Lung microvascular endothelial cell (primary cell): ENCODE data around the gene MAGEL2. TPM values are rescaled to one million over a fixed set of nuclear protein-coding genes. Genes with fewer than 3 reads are reported as not detected.
"Not testable (repeated sequence)": the region's sequence is repeated elsewhere in the genome, so short reads cannot be mapped to it uniquely, and the experiment has no call there.

Experiments
- DNase-seq, 2 donors: peaks; one replicate each; pipeline versions ENCODE4 v3.0.0 to v3.0.0-alpha.2; 2010; ENCODE audit warnings: low read depth in 2 of 2
- total RNA-seq: library from RNA; depleted of rRNA; stranded (reverse); fragments of >200 nt; gene quantifications from 2 replicates; pipeline ENCODE4 v1.2.1, GENCODE V29; 2014

MAGEL2 gene
- total RNA-seq, 1 donor from 2014 or later: not detected

GRCh38 chr15:23616536-23616935 is 31.1 kb downstream of the MAGEL2 start:
- DNase-seq: no peak

DNA sequence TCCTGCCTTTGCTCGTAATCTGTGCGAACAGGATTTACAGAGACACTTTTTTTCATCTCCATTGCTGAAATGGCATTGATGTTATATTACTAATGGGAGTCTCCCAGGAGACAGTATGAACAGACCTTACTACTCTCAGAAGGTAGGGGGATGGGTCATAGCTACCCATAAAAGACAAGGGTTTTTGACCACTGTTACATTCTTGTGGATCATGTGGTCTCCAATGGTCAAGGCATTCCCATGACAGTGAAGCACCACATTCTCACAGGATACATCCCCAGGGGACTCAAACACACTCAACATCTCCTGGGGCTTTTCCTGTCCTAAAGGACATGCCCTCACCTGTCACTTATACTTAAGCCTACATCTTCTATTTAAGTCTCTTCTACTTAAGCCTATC is 41.4 kb downstream of the MAGEL2 start:
- DNase-seq: no peak

DNA sequence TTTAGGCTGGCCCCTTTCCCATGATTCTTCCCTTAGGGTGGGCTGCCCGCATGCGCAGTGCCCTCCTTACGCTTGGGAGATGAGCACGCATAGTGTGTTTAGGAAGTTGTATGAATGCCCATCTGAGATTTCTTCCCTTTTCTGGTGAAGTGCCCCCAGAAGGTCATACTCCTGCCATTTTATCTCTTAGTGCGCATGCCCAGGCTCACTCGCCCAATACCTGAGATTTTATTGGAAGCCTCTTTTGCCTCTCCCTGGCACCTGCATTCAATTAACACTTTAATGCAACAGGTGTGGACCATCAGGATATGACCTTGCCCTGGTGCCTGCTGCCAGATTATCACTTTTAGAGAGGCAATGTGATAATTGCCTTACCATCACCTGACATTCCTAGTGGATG is 45.5 kb downstream of the MAGEL2 start:
- DNase-seq: no peak

DNA sequence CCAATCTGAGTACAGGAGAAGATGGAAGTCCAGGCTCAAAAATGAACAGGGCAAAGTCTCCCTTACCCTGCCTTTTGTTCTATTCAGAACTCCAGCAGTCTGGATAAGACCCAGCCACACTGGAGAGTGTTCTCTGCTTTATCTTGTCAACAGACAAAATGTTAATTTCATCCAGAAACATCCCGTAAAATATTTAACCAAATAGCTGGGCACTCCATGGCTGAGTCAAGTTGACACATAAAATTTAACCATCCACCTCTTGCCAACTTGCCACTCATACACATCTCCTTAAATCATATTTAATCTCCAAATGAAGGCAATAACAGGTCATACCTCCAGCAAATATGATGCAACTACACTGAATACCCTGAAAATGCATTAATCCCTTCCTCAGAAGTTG is 48.6 kb downstream of the MAGEL2 start:
- no peak for DNase-seq

- not testable (repeated sequence) for DNase-seq
These were observed 50.4 kb downstream of the MAGEL2 start for GRCh38 chr15:23597278-23597677.

GRCh38 chr15:23596736-23597135 is 50.9 kb downstream of the MAGEL2 start:
- DNase-seq: no peak

DNA sequence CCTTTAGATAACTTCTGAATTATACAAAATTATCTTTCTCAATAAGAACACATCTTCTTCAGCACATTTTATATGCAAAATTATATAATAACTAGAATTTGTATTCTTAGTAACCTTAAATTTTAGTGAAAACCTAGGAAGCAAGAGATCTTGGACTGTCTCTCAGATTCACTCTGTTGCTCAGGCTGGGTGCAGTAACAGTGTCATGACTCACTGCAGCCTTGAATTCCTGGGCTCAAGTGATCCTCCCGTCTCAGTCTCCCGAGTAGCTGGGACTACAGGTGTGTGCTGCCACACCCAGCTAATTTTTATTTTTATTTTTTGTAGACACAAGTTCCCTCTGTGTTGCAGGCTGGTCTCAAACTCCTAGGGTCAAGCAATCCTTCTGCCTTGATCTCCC is 52.3 kb downstream of the MAGEL2 start:
- DNase-seq: no peak

GRCh38 chr15:23594252-23594770 is 53.4 kb downstream of the MAGEL2 start:
- no peak for DNase-seq

Other genes starting within 250 kb of the MAGEL2 start
- not detected in 2 replicates for gene GOLGA6L2, start 200.6 kb downstream of the MAGEL2 start, total RNA-seq
- gene MKRN3, start 82.2 kb downstream of the MAGEL2 start, total RNA-seq: 0.20 and 0.65 TPM in 2 replicates
- 25.3 and 26.8 TPM in 2 replicates for gene NDN, start 39.4 kb upstream of the MAGEL2 start, total RNA-seq